SK-N-SH (cell line): ENCODE results near the gene ATG16L2. TPM values are rescaled to one million over a fixed set of nuclear protein-coding genes. Genes with fewer than 3 reads are reported as not detected.

Source experiments
- CTCF ChIA-PET: fragments of 300-600, 350-600 bp; formaldehyde crosslinking; extraction: SDS; loops from one replicate; lab custom pipeline; 2021; lab: Yijun Ruan, JAX
- POLR2A ChIA-PET: fragments of 350-600 bp; sonication (Branson Sonifier 250); formaldehyde crosslinking; extraction: SDS; loops from one replicate; lab custom pipeline; 2020; ENCODE audit warnings: antibody characterized with exemption, inconsistent platforms; lab: Yijun Ruan, JAX
- DNase-seq: peaks from one replicate; pipeline ENCODE4 v3.0.0; 2012
- H2AFZ ChIP-seq: fragments of 200-600 bp; sonication (generic); 2 replicates; pipeline ENCODE4 v1.8.1; 2016; ENCODE audit warnings: antibody characterized with exemption, mild to moderate bottlenecking, low read depth
- H3F3A ChIP-seq: fragments of 200-600 bp; sonication (generic); replicated peaks from 2 replicates; pipeline ENCODE3; 2016; ENCODE audit warnings: antibody characterized with exemption, mild to moderate bottlenecking; ENCODE audit not compliant: insufficient read depth
- H3K27ac ChIP-seq, 2 experiments: fragments of 200-500 bp in 1 of 2; fragments of 200-600 bp in 1 of 2; sonication (Bioruptor generic) in 1 of 2; sonication (generic), shearing (Covaris generic) in 1 of 2; 2 replicates each; pipeline versions ENCODE4 v1.5.1 to v1.6.1; 2014 to 2016; ENCODE audit warnings: low read depth in 2 of 2, inconsistent platforms in 1 of 2, low read length in 1 of 2, mild to moderate bottlenecking in 1 of 2, mixed read lengths in 1 of 2
- H3K27me3 ChIP-seq: fragments of 200-600 bp; sonication (generic), shearing (Covaris generic); 2 replicates; pipeline ENCODE4 v1.6.1; 2016; ENCODE audit warnings: mixed run types; ENCODE audit not compliant: insufficient read depth
- H3K36me3 ChIP-seq, 2 experiments: fragments of 200-500 bp in 1 of 2; fragments of 200-600 bp in 1 of 2; sonication (Bioruptor generic) in 1 of 2; sonication (generic) in 1 of 2; replicated peaks in 1 of 2; 2 replicates each; pipeline versions ENCODE3 to v1.5.1; 2014 to 2016; ENCODE audit warnings: low read length in 1 of 2, mild to moderate bottlenecking in 1 of 2; ENCODE audit not compliant: insufficient read depth in 2 of 2, control insufficient read depth in 1 of 2
- H3K4me1 ChIP-seq, 2 experiments: fragments of 200-500 bp in 1 of 2; fragments of 200-600 bp in 1 of 2; sonication (Bioruptor generic) in 1 of 2; sonication (generic), shearing (Covaris generic) in 1 of 2; 2 replicates each; pipeline versions ENCODE4 v1.5.1 to v1.6.1; 2014 to 2016; ENCODE audit warnings: low read depth in 1 of 2, low read length in 1 of 2, mixed run types in 1 of 2; ENCODE audit not compliant: insufficient read depth in 2 of 2, control insufficient read depth in 1 of 2
- H3K4me2 ChIP-seq: fragments of 200-600 bp; sonication (generic), shearing (Covaris generic); 2 replicates; pipeline ENCODE4 v1.6.1; 2017; ENCODE audit warnings: mixed run types
- H3K4me3 ChIP-seq, 2 experiments: fragments of 200-500 bp in 1 of 2; fragments of 200-600 bp in 1 of 2; sonication (Bioruptor generic) in 1 of 2; sonication (generic), shearing (Covaris generic) in 1 of 2; 2 replicates each; pipeline versions ENCODE4 v1.5.1 to v1.8.1; 2014 to 2016; ENCODE audit warnings: low read depth in 2 of 2, inconsistent platforms in 1 of 2, low read length in 1 of 2, mild to moderate bottlenecking in 1 of 2, mixed read lengths in 1 of 2, moderate library complexity in 1 of 2
- H3K79me2 ChIP-seq: fragments of 200-600 bp; sonication (generic); 2 replicates; pipeline ENCODE4 v1.8.1; 2017; ENCODE audit warnings: mild to moderate bottlenecking; ENCODE audit not compliant: insufficient read depth
- H3K9ac ChIP-seq: fragments of 200-600 bp; sonication (generic); 2 replicates; pipeline ENCODE4 v1.6.1; 2017; ENCODE audit warnings: mixed run types
- H3K9me2 ChIP-seq: fragments of 200-600 bp; sonication (generic); 2 replicates; pipeline ENCODE4 v1.6.1; 2017; ENCODE audit warnings: mixed run types
- H3K9me3 ChIP-seq: fragments of 200-600 bp; sonication (generic); 2 replicates; pipeline ENCODE4 v1.6.1; 2017; ENCODE audit warnings: mixed run types, mild to moderate bottlenecking, moderate library complexity
- H4K20me1 ChIP-seq: fragments of 200-600 bp; sonication (generic); 2 replicates; pipeline ENCODE4 v1.6.1; 2017; ENCODE audit warnings: mild to moderate bottlenecking, mixed run types; ENCODE audit not compliant: insufficient read depth
- EP300 ChIP-seq, 2 experiments: IDR thresholded peaks; 2 replicates each; pipeline versions ENCODE4 v1.4.0 to v1.6.1; 2012; ENCODE audit warnings: borderline replicate concordance in 1 of 2, low read depth in 1 of 2, low read length in 1 of 2
- EZH2phosphoT487 ChIP-seq: fragments of 200-600 bp; sonication (generic); IDR thresholded peaks from 2 replicates; pipeline ENCODE4 v1.6.1; 2017; ENCODE audit warnings: low read depth, mixed run types, mild to moderate bottlenecking, antibody characterized with exemption, moderate library complexity, borderline replicate concordance
- GATA2 ChIP-seq: sonication (generic); formaldehyde crosslinking; IDR thresholded peaks from 2 replicates; pipeline ENCODE4 v1.5.0; 2020; ENCODE audit warnings: mild to moderate bottlenecking, missing genetic modification reagents
- NFIC ChIP-seq: IDR thresholded peaks from 2 replicates; pipeline ENCODE4 v1.4.0; 2012; ENCODE audit warnings: borderline replicate concordance
- RAD21 ChIP-seq: IDR thresholded peaks from 2 replicates; pipeline ENCODE4 v1.6.1; 2012; ENCODE audit warnings: mild to moderate bottlenecking, low read length
- RCOR1 ChIP-seq: fragments of 150-350 bp; IDR thresholded peaks from 2 replicates; pipeline ENCODE4 v1.6.1; 2017; ENCODE audit warnings: antibody characterized with exemption, low read length
- SMC3 ChIP-seq: IDR thresholded peaks from 2 replicates; pipeline ENCODE4 v1.6.1; 2012; ENCODE audit warnings: low read depth, low read length, improper control_type of control experiment
- TEAD4 ChIP-seq: IDR thresholded peaks from 2 replicates; pipeline ENCODE4 v1.4.0; 2012; ENCODE audit warnings: mild to moderate bottlenecking, borderline replicate concordance; ENCODE audit not compliant: insufficient read depth
- WGBS: methylation state at CpG from one replicate; pipeline ENCODE4 v1.1.6; 2017; ENCODE audit warnings: low lambda C conversion rate; 5-methylcytosine and 5-hydroxymethylcytosine counted together
- polyA plus RNA-seq, 3 experiments: library from polyadenylated mRNA; depleted of rRNA; stranded (reverse); fragments of >200 nt; gene quantifications; 2 replicates each; pipeline ENCODE4 v1.2.3, GENCODE V29; 2012
- TF ChIP-seq, protein P1 (sequence below): fragments of 150-350 bp; IDR thresholded peaks from 2 replicates; pipeline ENCODE4 v1.6.1; 2017; ENCODE audit warnings: antibody characterized with exemption, low read length, low read depth, borderline replicate concordance
- TF ChIP-seq, protein P2 (sequence below): IDR thresholded peaks from 2 replicates; pipeline ENCODE4 v1.6.1; 2012; ENCODE audit warnings: mild to moderate bottlenecking, low read depth, low read length, moderate library complexity

The ATG16L2 gene
- polyA plus RNA-seq, 1 of the 3 experiments (the other 2 are of a cell fraction) = 26.9 TPM

DNA sequence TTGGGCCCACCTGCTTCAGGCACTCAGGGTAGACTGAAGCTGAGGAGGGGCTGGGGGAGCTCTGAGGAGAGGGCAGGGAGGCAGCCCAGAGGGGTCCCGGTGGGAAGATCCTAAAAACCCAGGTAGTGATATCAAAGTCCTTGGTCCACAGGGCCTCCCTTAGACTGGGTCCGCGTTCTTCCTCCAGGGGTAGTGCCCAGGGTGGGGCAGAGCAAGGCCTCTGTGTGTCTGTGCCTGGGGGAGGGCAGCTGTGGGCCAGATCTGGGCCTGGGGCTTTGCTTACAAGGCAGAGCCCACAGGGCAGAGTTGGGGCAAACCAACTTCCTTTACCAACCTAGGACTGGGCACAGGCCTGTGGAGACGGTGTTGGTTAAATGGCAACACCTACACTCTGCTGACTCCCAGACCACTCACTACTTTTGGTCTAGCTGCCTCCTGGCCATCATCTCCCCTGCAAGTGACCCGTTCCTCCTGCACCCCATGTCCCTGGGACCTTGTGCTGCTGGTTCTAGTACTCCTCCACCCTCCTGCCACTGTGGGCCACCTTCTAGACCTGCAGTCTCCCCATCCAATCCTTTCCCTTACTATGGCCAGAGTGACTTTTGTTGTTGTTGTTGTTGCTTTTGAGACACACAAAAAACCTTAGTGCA, 15.8 kb downstream of the ATG16L2 start:
- no peak overlapping the region for H3K27ac ChIP-seq
- H3K79me2 ChIP-seq = no peaks in the 10 kb centered on the region
- 89% methylated on average over 5 of the region's 5 CpGs for WGBS
- POLR2A ChIA-PET = interaction anchor here (0.6 to 1.1 kb wide), 2 partner anchors 7 to 15 kb away, joined by 3 to 4 read pairs; no protein-coding TSS in a partner anchor
- no peak overlapping the region for H3K9ac ChIP-seq
- no peak for DNase-seq
- peaks cover 5 to 6% of the 10 kb centered on the region in 2 experiments; a peak in 2 of 4 replicates for H3K4me1 ChIP-seq
- H3F3A ChIP-seq = no peaks in the 10 kb centered on the region
- no peak overlapping the region for H3K4me3 ChIP-seq
- H3K9me3 ChIP-seq = no peaks in the 10 kb centered on the region
- no peaks in the 10 kb centered on the region for H3K27me3 ChIP-seq
- H3K4me2 ChIP-seq = no peak overlapping the region
- H2AFZ ChIP-seq = no peak overlapping the region
- H4K20me1 ChIP-seq = no peaks in the 10 kb centered on the region
- no peaks in the 10 kb centered on the region for H3K36me3 ChIP-seq
- CTCF ChIA-PET = interaction anchor here (0.9 to 11.4 kb wide), 10 partner anchors 11 to 464 kb away, joined by 3 to 271 read pairs (median 20); partner anchors contain the start of genes ATG16L2 and FCHSD2
- H3K9me2 ChIP-seq = no peaks in the 10 kb centered on the region
- no peak for TF ChIP-seq NFIC
- TF ChIP-seq EZH2phosphoT487 = no peak
- TF ChIP-seq SMC3 = no peak
- no peak for TF ChIP-seq EP300 (IDR thresholded peaks at IDR 0.05; ENCODE audit: borderline replicate concordance in 1 of 2, low read depth in 1 of 2, low read length in 1 of 2)
- no peak for TF ChIP-seq RAD21
- TF ChIP-seq, protein P1, sequence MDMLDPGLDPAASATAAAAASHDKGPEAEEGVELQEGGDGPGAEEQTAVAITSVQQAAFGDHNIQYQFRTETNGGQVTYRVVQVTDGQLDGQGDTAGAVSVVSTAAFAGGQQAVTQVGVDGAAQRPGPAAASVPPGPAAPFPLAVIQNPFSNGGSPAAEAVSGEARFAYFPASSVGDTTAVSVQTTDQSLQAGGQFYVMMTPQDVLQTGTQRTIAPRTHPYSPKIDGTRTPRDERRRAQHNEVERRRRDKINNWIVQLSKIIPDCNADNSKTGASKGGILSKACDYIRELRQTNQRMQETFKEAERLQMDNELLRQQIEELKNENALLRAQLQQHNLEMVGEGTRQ = no peak
- TF ChIP-seq RCOR1 = no peak
- no peak for TF ChIP-seq GATA2
- TF ChIP-seq, protein P2, sequence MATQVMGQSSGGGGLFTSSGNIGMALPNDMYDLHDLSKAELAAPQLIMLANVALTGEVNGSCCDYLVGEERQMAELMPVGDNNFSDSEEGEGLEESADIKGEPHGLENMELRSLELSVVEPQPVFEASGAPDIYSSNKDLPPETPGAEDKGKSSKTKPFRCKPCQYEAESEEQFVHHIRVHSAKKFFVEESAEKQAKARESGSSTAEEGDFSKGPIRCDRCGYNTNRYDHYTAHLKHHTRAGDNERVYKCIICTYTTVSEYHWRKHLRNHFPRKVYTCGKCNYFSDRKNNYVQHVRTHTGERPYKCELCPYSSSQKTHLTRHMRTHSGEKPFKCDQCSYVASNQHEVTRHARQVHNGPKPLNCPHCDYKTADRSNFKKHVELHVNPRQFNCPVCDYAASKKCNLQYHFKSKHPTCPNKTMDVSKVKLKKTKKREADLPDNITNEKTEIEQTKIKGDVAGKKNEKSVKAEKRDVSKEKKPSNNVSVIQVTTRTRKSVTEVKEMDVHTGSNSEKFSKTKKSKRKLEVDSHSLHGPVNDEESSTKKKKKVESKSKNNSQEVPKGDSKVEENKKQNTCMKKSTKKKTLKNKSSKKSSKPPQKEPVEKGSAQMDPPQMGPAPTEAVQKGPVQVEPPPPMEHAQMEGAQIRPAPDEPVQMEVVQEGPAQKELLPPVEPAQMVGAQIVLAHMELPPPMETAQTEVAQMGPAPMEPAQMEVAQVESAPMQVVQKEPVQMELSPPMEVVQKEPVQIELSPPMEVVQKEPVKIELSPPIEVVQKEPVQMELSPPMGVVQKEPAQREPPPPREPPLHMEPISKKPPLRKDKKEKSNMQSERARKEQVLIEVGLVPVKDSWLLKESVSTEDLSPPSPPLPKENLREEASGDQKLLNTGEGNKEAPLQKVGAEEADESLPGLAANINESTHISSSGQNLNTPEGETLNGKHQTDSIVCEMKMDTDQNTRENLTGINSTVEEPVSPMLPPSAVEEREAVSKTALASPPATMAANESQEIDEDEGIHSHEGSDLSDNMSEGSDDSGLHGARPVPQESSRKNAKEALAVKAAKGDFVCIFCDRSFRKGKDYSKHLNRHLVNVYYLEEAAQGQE = no peak
- no peak for TF ChIP-seq TEAD4
